ENCODE data around the gene RBM17. TPM values are rescaled to one million over a fixed set of nuclear protein-coding genes. Genes with fewer than 3 reads are reported as not detected.

Gene RBM17
- total RNA-seq, 2 donors from 2014 or later: 40.5 to 59.2 TPM

GRCh38 chr10:6077071-6077675 lies 11.7 kb upstream of the RBM17 start:
- Histone ChIP-seq H3K36me3 (no peaks in the 10 kb centered on the region), H3K4me1 (replicated peaks) (no peaks in the 10 kb centered on the region), H3K9me3 (no peaks in the 10 kb centered on the region), H3K27me3 (replicated peaks; ENCODE audit: insufficient read depth) (no peaks in the 10 kb centered on the region), H3K4me3 (no peak overlapping the region), H3K27ac (no peak overlapping the region)
- intact Hi-C loops (cut with DNase I): no loop called here
- no peak for DNase-seq (ENCODE audit: low spot score)
- 81% methylated on average over 12 of the region's 12 CpGs for WGBS
- TF ChIP-seq POLR2AphosphoS5 (IDR thresholded peaks at IDR 0.05): no peak
- TF ChIP-seq CTCF (IDR thresholded peaks at IDR 0.05): no peak
- no peak for TF ChIP-seq POLR2A (IDR thresholded peaks at IDR 0.05)

- no peak for DNase-seq (ENCODE audit: low spot score)
Observed at GRCh38 chr10:6079044-6079443, 9.8 kb upstream of the RBM17 start.

GRCh38 chr10:6080417-6080973 lies 8.3 kb upstream of the RBM17 start:
- intact Hi-C loops (cut with DNase I): loop anchor here (10.0 kb wide), 1 partner anchor 66 kb away; no protein-coding TSS in a partner anchor
- WGBS: 89% methylated on average over 4 of the region's 4 CpGs
- TF ChIP-seq POLR2AphosphoS5 (IDR thresholded peaks at IDR 0.05): no peak
- TF ChIP-seq CTCF (IDR thresholded peaks at IDR 0.05): no peak
- TF ChIP-seq POLR2A (IDR thresholded peaks at IDR 0.05): no peak
- no peaks in the 10 kb centered on the region for H3K27me3 ChIP-seq (replicated peaks; ENCODE audit: insufficient read depth)
- no peak overlapping the region for H3K27ac ChIP-seq
- no peaks in the 10 kb centered on the region for H3K4me1 ChIP-seq (replicated peaks)
- DNase-seq (ENCODE audit: low spot score): no peak
- H3K4me3 ChIP-seq: no peak overlapping the region
- H3K9me3 ChIP-seq: no peaks in the 10 kb centered on the region
- no peaks in the 10 kb centered on the region for H3K36me3 ChIP-seq

More at GRCh38 chr10:6079044-6079443, 9.8 kb upstream of the RBM17 start:
- H3K27me3 ChIP-seq (replicated peaks; ENCODE audit: insufficient read depth): no peaks in the 10 kb centered on the region
- no peak overlapping the region for H3K4me3 ChIP-seq
- no peaks in the 10 kb centered on the region for H3K9me3 ChIP-seq
- H3K27ac ChIP-seq: no peak overlapping the region
- intact Hi-C loops (cut with DNase I): no loop called here
- no peaks in the 10 kb centered on the region for H3K36me3 ChIP-seq
- WGBS: 92% methylated on average over 4 of the region's 4 CpGs
- H3K4me1 ChIP-seq (replicated peaks): no peaks in the 10 kb centered on the region
- TF ChIP-seq CTCF (IDR thresholded peaks at IDR 0.05) (no peak), POLR2A (IDR thresholded peaks at IDR 0.05) (no peak), POLR2AphosphoS5 (IDR thresholded peaks at IDR 0.05) (no peak)

GRCh38 chr10:6082496-6083395 lies 6.1 kb upstream of the RBM17 start:
- intact Hi-C loops (cut with DNase I): loop anchor here (10.0 kb wide), 1 partner anchor 68 kb away; no protein-coding TSS in a partner anchor
- Histone ChIP-seq H3K4me3 (no peak overlapping the region), H3K9me3 (no peaks in the 10 kb centered on the region), H3K4me1 (replicated peaks) (no peaks in the 10 kb centered on the region), H3K27ac (no peak overlapping the region), H3K36me3 (no peaks in the 10 kb centered on the region), H3K27me3 (replicated peaks; ENCODE audit: insufficient read depth) (no peaks in the 10 kb centered on the region)
- TF ChIP-seq CTCF (IDR thresholded peaks at IDR 0.05): no peak
- TF ChIP-seq POLR2AphosphoS5 (IDR thresholded peaks at IDR 0.05): no peak
- TF ChIP-seq POLR2A (IDR thresholded peaks at IDR 0.05): no peak
- WGBS: 75% methylated on average over 9 of the region's 9 CpGs
- no peak for DNase-seq (ENCODE audit: low spot score)
